ENCODE measurements around the gene LECT2.

DNA sequence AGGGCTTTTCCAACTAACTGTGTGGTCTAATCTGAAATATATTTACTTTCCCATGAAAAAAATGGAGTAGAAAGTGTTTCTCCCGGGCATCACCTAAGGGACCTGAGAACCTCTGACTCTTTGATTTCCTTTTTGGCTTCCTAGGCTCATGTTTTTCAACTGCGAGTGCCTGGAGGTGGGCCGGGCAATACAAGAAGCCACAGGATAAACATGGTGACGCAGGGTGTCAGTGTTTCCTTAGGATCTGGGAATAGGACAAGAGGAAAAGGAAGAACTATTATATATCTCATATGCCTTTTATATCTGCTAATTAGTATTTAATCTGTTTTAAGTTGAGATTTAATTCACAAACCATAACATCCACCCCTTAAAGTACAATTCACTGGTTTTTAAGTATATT is 11.4 kb upstream of the LECT2 start:
- TF ChIP-seq PAX5 (IDR thresholded peaks at IDR 0.05; ENCODE audit: insufficient read depth, low read length, severe bottlenecking) = no peak
- TF ChIP-seq POLR2A (IDR thresholded peaks at IDR 0.05; ENCODE audit: low read depth, low read length) = no peak
- TF ChIP-seq POLR2AphosphoS5 (IDR thresholded peaks at IDR 0.05; ENCODE audit: low read depth, low read length) = no peak
- TF ChIP-seq TAF1 (IDR thresholded peaks at IDR 0.05; ENCODE audit: low read depth, low read length) = no peak

Data from GM12891 (cell line).